ENCODE data around the gene TMIGD2. TPM values are rescaled to one million over a fixed set of nuclear protein-coding genes. Genes with fewer than 3 reads are reported as not detected.
A peak's percentile ranks its signal among the peaks of the same experiment; 100 is the strongest.
"Not testable (repeated sequence)": the region's sequence is repeated elsewhere in the genome, so short reads cannot be mapped to it uniquely, and the experiment has no call there.

Gene TMIGD2
- total RNA-seq, 1 donor from 2014 or later, result 2.7 TPM

DNA sequence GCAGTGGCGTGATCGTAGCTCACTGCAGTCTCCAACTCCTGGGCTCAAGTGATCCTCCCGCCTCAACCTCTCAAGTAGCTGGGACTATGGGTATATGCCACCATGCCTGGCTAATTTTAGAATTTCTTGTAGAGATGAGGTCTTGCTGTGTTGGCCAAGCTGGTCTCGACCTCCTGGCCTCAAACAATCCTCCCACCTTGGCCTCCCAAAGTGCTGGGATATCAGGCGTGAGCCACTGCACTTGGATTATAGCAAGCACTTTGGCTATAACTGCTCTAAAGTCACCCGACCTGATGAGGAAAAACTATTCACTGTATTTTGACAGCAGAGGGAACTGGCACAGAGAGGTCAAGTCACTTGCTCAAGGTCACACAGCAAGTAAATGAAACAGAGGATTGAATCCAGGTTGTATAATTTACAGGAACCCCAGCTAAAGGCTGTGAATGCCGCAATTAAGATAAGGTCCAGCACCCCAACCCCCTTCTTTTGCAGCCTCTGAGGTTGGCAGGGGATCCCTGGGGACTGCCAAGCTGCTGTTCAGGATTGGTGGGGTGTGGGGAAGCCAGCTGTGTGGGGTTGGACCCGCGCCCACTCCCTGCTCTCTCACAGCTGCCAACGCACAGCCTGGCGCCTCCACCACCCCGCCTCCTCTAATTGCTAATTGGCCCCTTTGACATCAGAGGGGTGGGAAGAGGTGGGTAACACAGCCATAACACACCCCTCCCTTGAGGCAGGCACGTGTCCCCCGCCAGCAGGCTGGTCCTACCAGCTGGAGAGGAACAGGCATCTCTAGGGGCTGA lies 6.0 kb downstream of the TMIGD2 start:
- DNase-seq (no peak), ATAC-seq (peak; percentile 34)
- Histone ChIP-seq H3K27ac (no peak overlapping the region), H3K36me3 (no peaks in the 10 kb centered on the region), H3K27me3 (peaks cover 19% of the 10 kb centered on the region), H3K9me3 (no peaks in the 10 kb centered on the region), H3K4me3 (no peak overlapping the region), H3K4me1 (no peaks in the 10 kb centered on the region)
- intact Hi-C loops (cut with DNase I), result no loop called here
- TF ChIP-seq, protein P1, sequence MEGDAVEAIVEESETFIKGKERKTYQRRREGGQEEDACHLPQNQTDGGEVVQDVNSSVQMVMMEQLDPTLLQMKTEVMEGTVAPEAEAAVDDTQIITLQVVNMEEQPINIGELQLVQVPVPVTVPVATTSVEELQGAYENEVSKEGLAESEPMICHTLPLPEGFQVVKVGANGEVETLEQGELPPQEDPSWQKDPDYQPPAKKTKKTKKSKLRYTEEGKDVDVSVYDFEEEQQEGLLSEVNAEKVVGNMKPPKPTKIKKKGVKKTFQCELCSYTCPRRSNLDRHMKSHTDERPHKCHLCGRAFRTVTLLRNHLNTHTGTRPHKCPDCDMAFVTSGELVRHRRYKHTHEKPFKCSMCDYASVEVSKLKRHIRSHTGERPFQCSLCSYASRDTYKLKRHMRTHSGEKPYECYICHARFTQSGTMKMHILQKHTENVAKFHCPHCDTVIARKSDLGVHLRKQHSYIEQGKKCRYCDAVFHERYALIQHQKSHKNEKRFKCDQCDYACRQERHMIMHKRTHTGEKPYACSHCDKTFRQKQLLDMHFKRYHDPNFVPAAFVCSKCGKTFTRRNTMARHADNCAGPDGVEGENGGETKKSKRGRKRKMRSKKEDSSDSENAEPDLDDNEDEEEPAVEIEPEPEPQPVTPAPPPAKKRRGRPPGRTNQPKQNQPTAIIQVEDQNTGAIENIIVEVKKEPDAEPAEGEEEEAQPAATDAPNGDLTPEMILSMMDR (IDR thresholded peaks at IDR 0.05), result no peak

DNA sequence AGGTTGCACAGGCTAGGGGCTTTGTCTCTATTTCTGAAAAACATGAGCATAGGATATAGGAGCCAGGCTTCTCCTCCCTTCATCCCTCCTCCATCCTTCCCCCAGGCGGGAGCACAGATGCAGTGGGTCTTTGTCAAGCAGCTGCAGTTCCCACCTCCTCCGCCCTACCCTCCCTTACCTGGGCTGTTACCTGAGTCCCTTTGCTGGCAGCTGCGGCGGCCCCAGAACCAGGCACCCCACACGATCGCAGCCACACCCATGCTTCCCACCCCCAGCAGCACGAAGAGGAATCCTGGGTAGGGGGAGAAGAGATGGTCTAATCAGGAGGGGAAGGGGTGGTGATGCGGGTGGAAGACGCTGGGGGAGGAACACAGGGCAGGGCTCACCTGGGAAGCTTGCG lies 7.8 kb downstream of the TMIGD2 start:
- Histone ChIP-seq H3K4me1 (no peaks in the 10 kb centered on the region), H3K4me3 (no peak overlapping the region), H3K27me3 (peaks cover 19% of the 10 kb centered on the region), H3K36me3 (no peaks in the 10 kb centered on the region), H3K27ac (no peak overlapping the region), H3K9me3 (no peaks in the 10 kb centered on the region)
- intact Hi-C loops (cut with DNase I), result no loop called here
- TF ChIP-seq, protein P1 (IDR thresholded peaks at IDR 0.05), result no peak
- DNase-seq (no peak), ATAC-seq (no peak)

DNA sequence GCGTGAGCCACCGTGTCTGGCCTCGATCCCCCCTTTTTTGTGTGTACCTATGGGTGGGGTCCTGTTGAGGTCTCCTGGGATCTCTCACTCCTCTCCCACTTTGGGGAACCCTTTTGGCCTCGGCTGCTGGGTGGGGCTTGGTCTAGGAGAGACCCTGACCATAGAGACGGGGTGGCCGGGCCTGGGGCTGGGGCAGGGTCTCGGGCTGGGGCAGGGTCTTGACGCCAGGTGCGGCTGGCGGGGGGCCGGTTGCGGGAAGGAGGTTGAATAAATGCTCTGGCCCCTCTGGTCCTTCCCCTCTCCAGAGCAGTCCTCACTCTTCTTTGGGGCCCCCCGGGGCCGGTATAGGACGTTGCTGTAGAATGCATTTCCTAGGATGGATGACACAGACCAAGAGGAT lies 9.7 kb downstream of the TMIGD2 start:
- TF ChIP-seq, protein P1 (IDR thresholded peaks at IDR 0.05), result no peak
- Histone ChIP-seq H3K36me3 (no peaks in the 10 kb centered on the region), H3K27ac (no peak overlapping the region), H3K9me3 (no peaks in the 10 kb centered on the region), H3K4me3 (no peak overlapping the region), H3K4me1 (no peaks in the 10 kb centered on the region), H3K27me3 (peaks cover 23% of the 10 kb centered on the region)
- ATAC-seq (no peak), DNase-seq (no peak)
- intact Hi-C loops (cut with DNase I), result no loop called here

DNA sequence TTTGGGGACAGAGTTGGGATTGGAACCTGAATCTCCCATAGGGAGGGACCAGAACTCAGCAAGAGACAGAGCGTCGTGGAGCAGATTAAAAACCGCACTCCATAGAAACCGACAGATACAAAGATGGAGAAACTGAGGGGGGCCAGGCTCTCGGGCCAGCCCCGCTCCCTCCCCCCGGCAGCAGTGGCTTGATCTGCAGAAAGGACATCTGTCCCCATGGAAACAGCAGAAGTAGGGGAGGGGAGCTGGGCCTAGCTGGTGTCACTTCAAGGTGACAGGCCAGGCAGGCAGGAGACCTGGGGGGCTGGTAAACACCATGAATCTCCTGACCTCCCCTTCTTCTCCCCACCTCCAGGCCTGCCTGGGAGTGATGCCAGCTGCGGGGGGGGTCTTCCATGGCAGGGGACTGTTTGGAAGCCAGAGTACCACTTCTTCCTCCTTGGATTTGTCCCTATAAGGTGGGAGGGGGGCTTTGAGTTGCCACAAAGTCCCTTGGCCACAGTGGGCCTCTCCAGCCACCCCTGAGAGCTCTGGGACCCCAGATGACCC lies 10.9 kb downstream of the TMIGD2 start:
- TF ChIP-seq, protein P1 (IDR thresholded peaks at IDR 0.05), result no peak
- no peaks in the 10 kb centered on the region for H3K4me1 ChIP-seq
- intact Hi-C loops (cut with DNase I), result no loop called here
- peaks cover 19% of the 10 kb centered on the region for H3K27me3 ChIP-seq
- H3K4me3 ChIP-seq, result no peak overlapping the region
- DNase-seq (no peak), ATAC-seq (no peak)
- no peak overlapping the region for H3K27ac ChIP-seq
- no peaks in the 10 kb centered on the region for H3K36me3 ChIP-seq
- no peaks in the 10 kb centered on the region for H3K9me3 ChIP-seq

DNA sequence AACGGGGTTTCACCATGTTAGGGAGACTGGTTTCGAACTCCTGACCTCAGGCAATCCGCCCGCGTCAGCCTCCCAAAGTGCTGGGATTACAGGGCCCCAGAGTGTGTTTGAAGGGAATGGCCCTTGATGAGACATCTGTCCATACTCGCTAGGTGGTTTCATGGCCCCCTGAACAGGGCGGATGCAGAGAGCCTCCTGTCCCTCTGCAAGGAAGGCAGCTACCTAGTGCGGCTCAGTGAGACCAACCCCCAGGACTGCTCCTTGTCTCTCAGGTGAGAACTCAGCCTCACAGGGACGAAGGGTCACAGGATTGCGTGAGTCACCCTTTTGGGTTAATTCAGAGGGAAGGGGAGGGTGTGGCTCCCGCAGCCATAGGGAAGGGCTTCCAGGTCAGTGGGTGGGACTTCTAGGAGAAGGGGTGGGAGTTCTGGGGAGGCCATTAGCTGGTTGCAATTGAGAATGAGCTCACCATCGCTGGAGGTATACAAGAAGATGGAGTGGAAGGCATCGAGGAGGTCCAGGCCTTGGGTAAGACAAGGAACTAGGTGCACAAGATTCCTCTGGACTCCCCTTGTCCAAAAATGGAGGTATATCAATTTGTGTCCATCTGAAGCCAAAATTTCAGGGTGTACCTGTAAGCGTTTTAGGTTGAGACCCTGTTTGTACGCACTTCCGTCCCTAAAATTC lies 14.0 kb downstream of the TMIGD2 start:
- Histone ChIP-seq H3K36me3 (no peaks in the 10 kb centered on the region), H3K27ac (no peak overlapping the region), H3K9me3 (no peaks in the 10 kb centered on the region), H3K4me3 (no peak overlapping the region), H3K27me3 (peaks cover 4% of the 10 kb centered on the region), H3K4me1 (no peaks in the 10 kb centered on the region)
- DNase-seq (no peak), ATAC-seq (no peak)
- TF ChIP-seq, protein P1 (IDR thresholded peaks at IDR 0.05), result no peak
- intact Hi-C loops (cut with DNase I), result no loop called here

DNA sequence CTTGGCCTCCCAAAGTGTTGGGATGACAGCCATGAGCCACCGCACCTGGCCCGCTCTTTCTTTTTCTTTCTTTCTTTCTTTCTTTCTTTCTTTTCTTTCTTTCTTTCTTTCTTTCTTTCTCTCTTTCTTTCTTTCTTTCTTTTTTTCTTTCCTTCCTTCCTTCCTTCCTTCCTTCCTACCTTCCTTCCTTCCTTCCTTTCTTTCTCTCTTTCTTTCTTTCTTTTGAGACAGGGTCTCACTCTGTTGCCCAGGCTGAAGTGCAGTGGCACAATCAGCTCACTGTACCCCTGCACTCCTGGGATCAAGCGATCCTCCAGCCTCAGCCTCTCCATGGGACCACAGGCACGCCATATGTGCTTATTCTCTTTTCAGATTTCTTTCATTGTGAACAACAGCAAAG lies 16.0 kb downstream of the TMIGD2 start:
- H3K9me3 ChIP-seq; H3K27ac ChIP-seq; H3K36me3 ChIP-seq; H3K4me1 ChIP-seq; ATAC-seq; intact Hi-C loops (cut with DNase I); DNase-seq; H3K4me3 ChIP-seq: not testable (repeated sequence)
- peaks cover 18% of the 10 kb centered on the region for H3K27me3 ChIP-seq

Measured in upper lobe of right lung (tissue), 1 donor.